ENCODE results near the gene RPS24. TPM values are rescaled to one million over a fixed set of nuclear protein-coding genes. Genes with fewer than 3 reads are reported as not detected.

RPS24 gene
- total RNA-seq, 5 donors from 2014 or later (not counting 1 experiment from before 2014, with no cell fraction given) = 1,070 to 1,783 (median 1,384) TPM

- H3K9me3 ChIP-seq = no peaks in the 10 kb centered on the region
- no peak overlapping the region for H3K27ac ChIP-seq (ENCODE audit: low read length)
- Mint-ChIP-seq H3K27me3 (peaks cover 4 to 15% of the 10 kb centered on the region in 2 donors), H3K9me3 (no peaks in the 10 kb centered on the region), H3K4me3 (no peak overlapping the region), H3K36me3 (no peaks in the 10 kb centered on the region), H3K4me1 (no peaks in the 10 kb centered on the region), H3K27ac (no peak overlapping the region)
- ChIA-PET POLR2A (no interaction called here), CTCF (no interaction called here)
- H3K4me1 ChIP-seq (ENCODE audit: control insufficient read depth in 1 of 2, extremely low read depth in 1 of 2, insufficient read depth in 2 of 2, low read length in 2 of 2) = no peaks in the 10 kb centered on the region
- no peaks in the 10 kb centered on the region for H3K36me3 ChIP-seq (ENCODE audit: control insufficient read depth in 2 of 2, extremely low read depth in 1 of 2, insufficient read depth in 1 of 2, low read length in 1 of 2)
- ATAC-seq (replicated peaks in 1 of 4) (no peak), DNase-seq (no peak)
- peaks cover 0 to 22% of the 10 kb centered on the region in 2 experiments for H3K27me3 ChIP-seq (replicated peaks in 1 of 2; ENCODE audit: control insufficient read depth in 2 of 2, extremely low read depth in 1 of 2, insufficient read depth in 2 of 2, low read length in 1 of 2)
- WGBS (ENCODE audit: insufficient coverage) = 38% methylated on average over 1 of the region's 4 CpGs
- no peak overlapping the region for H3K4me3 ChIP-seq (ENCODE audit: control insufficient read depth in 1 of 2, extremely low read depth in 1 of 2, low read length in 1 of 2)
These were observed 49.0 kb downstream of the RPS24 start for GRCh38 chr10:78082636-78083035.

Other genes starting within 250 kb of the RPS24 start
- 10 to 100 TPM in 1 of 5 donors, 1 to 10 TPM in 4; 1.3 to 12.8 (median 3.5) TPM for gene DLG5, start 107.1 kb upstream of the RPS24 start, total RNA-seq
- gene POLR3A, start 4.3 kb upstream of the RPS24 start, total RNA-seq = 10 to 100 TPM; 14.5 to 16.9 (median 16.5) TPM